HepG2 (cell line): ENCODE results near the gene PAN2. TPM values are rescaled to one million over a fixed set of nuclear protein-coding genes. Genes with fewer than 3 reads are reported as not detected.

Experiments
- GABPB1 ChIP-seq: IDR thresholded peaks from 2 replicates; pipeline ENCODE4 v1.6.1; 2016; ENCODE audit warnings: mild to moderate bottlenecking, missing genetic modification reagents, moderate library complexity, missing compliant biosample characterization
- PAWR ChIP-seq: sonication (generic); formaldehyde crosslinking; IDR thresholded peaks from 2 replicates; pipeline ENCODE4 v1.4.0; 2020; ENCODE audit warnings: missing genetic modification reagents, mild to moderate bottlenecking, borderline replicate concordance
- PCBP2 ChIP-seq: fragments of 200-400 bp; formaldehyde crosslinking; optimal IDR thresholded peaks from 2 replicates; pipeline ENCODE3; 2018; ENCODE audit warnings: low read length, low read depth; ENCODE audit not compliant: poor library complexity, severe bottlenecking
- PRDM15 ChIP-seq: sonication (generic); formaldehyde crosslinking; IDR thresholded peaks from 2 replicates; pipeline ENCODE4 v1.4.0; 2020; ENCODE audit warnings: missing genetic modification reagents
- SALL1 ChIP-seq: sonication (generic); formaldehyde crosslinking; IDR thresholded peaks from 2 replicates; pipeline ENCODE4 v1.8.0; 2022; ENCODE audit warnings: mild to moderate bottlenecking, missing genetic modification reagents
- STAG1 ChIP-seq: sonication (generic); formaldehyde crosslinking; IDR thresholded peaks from 2 replicates; pipeline ENCODE4 v1.4.0; 2020; ENCODE audit warnings: missing genetic modification reagents
- ZBTB33 ChIP-seq: sonication (generic); formaldehyde crosslinking; IDR thresholded peaks from 2 replicates; pipeline ENCODE4 v1.4.0; 2020; ENCODE audit warnings: missing genetic modification reagents
- ZBTB40 ChIP-seq, 2 experiments: fragments of 450-650 bp in 1 of 2; sonication (generic) in 1 of 2; formaldehyde crosslinking in 1 of 2; IDR thresholded peaks; 2 replicates each; pipeline versions ENCODE4 v1.6.1 to v1.8.0; 2016 to 2022; ENCODE audit warnings: antibody characterized with exemption in 1 of 2, mild to moderate bottlenecking in 1 of 2, missing genetic modification reagents in 1 of 2
- ZMYM4 ChIP-seq: sonication (generic); formaldehyde crosslinking; IDR thresholded peaks from 2 replicates; pipeline ENCODE4 v1.8.1; 2023; ENCODE audit warnings: mild to moderate bottlenecking, missing genetic modification reagents
- ZNF20 ChIP-seq: sonication (generic); formaldehyde crosslinking; IDR thresholded peaks from 2 replicates; pipeline ENCODE4 v1.4.0; 2020; ENCODE audit warnings: mild to moderate bottlenecking, moderate library complexity, missing genetic modification reagents
- ZNF670 ChIP-seq: sonication (generic); formaldehyde crosslinking; IDR thresholded peaks from 2 replicates; pipeline ENCODE4 v1.8.0; 2022; ENCODE audit warnings: mild to moderate bottlenecking, missing genetic modification reagents, borderline replicate concordance
- polyA plus RNA-seq, 8 experiments: library from polyadenylated mRNA; depleted of rRNA in 3 of 8; stranded (reverse) in 7 of 8; unstranded in 1 of 8; fragments of >200 nt; fragmentation: Illumina TruSeq in 4 of 8; extraction: Trizol in 4 of 8; gene quantifications; 2 replicates each; pipeline versions ENCODE4 v1.2.1 to v1.2.3, GENCODE V29; 2011 to 2016; ENCODE audit warnings: low read depth in 4 of 8, missing spikeins in 1 of 8, mixed read lengths in 1 of 8; ENCODE audit not compliant: insufficient read depth in 1 of 8
- total RNA-seq, 5 experiments: library from RNA; depleted of rRNA; stranded (reverse); fragments of >200 nt; fragmentation: Illumina TruSeq; extraction: Trizol; gene quantifications; 2 replicates each; pipeline ENCODE4 v1.2.3, GENCODE V29; 2016; ENCODE audit warnings: low read depth in 1 of 5

Gene PAN2
- total and polyA plus RNA-seq, 2 of the 13 experiments (the other 11 are each of a cell fraction or from before 2014, with no cell fraction given): 27.2 to 61.1 TPM

GRCh38 chr12:56300644-56301464, 32.9 kb downstream of the PAN2 start (continued):
- no peak for TF ChIP-seq ZBTB40 (IDR thresholded peaks at IDR 0.05)
- TF ChIP-seq ZBTB40 (CRISPR knock-in tag; IDR thresholded peaks at IDR 0.05): no peak
- peak; percentile 49; the same call in 1 of the 2 replicates for TF ChIP-seq ZBTB33 (CRISPR knock-in tag)
- TF ChIP-seq SALL1 (CRISPR knock-in tag): no peak
- no peak for TF ChIP-seq ZNF20 (CRISPR knock-in tag)
- no peak for TF ChIP-seq ZNF670
- TF ChIP-seq PAWR (CRISPR knock-in tag): no peak
- TF ChIP-seq ZMYM4 (CRISPR knock-in tag): no peak
- no peak for TF ChIP-seq GABPB1 (CRISPR knock-in tag)
- TF ChIP-seq PRDM15 (CRISPR knock-in tag): peak; percentile 43; the same call in 1 of the 2 replicates
- TF ChIP-seq PCBP2: no peak
- TF ChIP-seq STAG1 (CRISPR knock-in tag): no peak
